Testis (tissue), 2 donors: ENCODE measurements around the gene DDX47.
"Not testable (repeated sequence)": the region's sequence is repeated elsewhere in the genome, so short reads cannot be mapped to it uniquely, and the experiment has no call there.

Experiments used
- POLR2A ChIP-seq: fragments of 450-650 bp; IDR thresholded peaks from one replicate; pipeline ENCODE4 v1.6.1; 2017; ENCODE audit warnings: antibody characterized with exemption, mild to moderate bottlenecking, moderate library complexity
- TF ChIP-seq, protein P1 (sequence below), 3 experiments: fragments of 450-650 bp in 2 of 3; fragments of 200-600 bp in 1 of 3; sonication (generic) in 1 of 3; IDR thresholded peaks; one replicate each; pipeline ENCODE4 v1.5.1; 2016 to 2019; ENCODE audit warnings: antibody characterized with exemption in 3 of 3, mild to moderate bottlenecking in 2 of 3, moderate library complexity in 1 of 3

DNA sequence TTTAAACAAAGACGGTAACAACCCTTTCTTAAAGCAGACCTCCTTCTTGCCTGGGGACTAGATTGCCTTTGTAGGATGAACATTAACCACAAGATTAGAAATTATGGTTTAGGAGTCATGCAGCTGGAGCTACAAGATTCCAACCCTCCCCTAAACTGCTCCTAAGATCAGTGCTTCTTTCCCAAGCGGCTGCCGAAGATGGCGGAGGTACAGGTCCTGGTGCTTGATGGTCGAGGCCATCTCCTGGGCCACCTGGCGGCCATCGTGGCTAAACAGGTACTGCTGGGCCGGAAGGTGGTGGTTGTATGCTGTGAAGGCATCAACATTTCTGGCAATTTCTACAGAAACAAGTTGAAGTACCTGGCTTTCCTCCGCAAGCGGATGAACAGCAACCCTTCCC, 62.2 kb downstream of the DDX47 start:
- TF ChIP-seq, protein P1, sequence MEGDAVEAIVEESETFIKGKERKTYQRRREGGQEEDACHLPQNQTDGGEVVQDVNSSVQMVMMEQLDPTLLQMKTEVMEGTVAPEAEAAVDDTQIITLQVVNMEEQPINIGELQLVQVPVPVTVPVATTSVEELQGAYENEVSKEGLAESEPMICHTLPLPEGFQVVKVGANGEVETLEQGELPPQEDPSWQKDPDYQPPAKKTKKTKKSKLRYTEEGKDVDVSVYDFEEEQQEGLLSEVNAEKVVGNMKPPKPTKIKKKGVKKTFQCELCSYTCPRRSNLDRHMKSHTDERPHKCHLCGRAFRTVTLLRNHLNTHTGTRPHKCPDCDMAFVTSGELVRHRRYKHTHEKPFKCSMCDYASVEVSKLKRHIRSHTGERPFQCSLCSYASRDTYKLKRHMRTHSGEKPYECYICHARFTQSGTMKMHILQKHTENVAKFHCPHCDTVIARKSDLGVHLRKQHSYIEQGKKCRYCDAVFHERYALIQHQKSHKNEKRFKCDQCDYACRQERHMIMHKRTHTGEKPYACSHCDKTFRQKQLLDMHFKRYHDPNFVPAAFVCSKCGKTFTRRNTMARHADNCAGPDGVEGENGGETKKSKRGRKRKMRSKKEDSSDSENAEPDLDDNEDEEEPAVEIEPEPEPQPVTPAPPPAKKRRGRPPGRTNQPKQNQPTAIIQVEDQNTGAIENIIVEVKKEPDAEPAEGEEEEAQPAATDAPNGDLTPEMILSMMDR (IDR thresholded peaks at IDR 0.05) = not testable (repeated sequence)
- TF ChIP-seq POLR2A = not testable (repeated sequence)
